ENCODE results near the gene SERPINE3.

- no peak for TF ChIP-seq POLR2AphosphoS5 (IDR thresholded peaks at IDR 0.05; ENCODE audit: low read depth, low read length)
- no peak for TF ChIP-seq REST (IDR thresholded peaks at IDR 0.05; ENCODE audit: insufficient read depth in 1 of 2, low read depth in 2 of 2, low read length in 2 of 2)
- TF ChIP-seq SIN3A (IDR thresholded peaks at IDR 0.05; ENCODE audit: borderline replicate concordance, insufficient read depth, low read length) = no peak
- no peak for TF ChIP-seq TAF1 (IDR thresholded peaks at IDR 0.05; ENCODE audit: borderline replicate concordance, insufficient read depth, low read length)
- TF ChIP-seq FOXP2 (optimal IDR thresholded peaks at IDR 0.05; ENCODE audit: borderline replicate concordance, extremely low read depth, extremely low read length, insufficient read depth) = no peak
These were observed 48.1 kb upstream of the SERPINE3 start for GRCh38 chr13:51291341-51291740.
